K562 (cell line): ENCODE results near the gene DAGLA. TPM values are rescaled to one million over a fixed set of nuclear protein-coding genes. Genes with fewer than 3 reads are reported as not detected.

Source experiments
- ATAC-seq: fragments of 200-7000 bp; cut with Tn5 transposase; 3 replicates; pipeline ENCODE4 v1.9.1; 2020; ENCODE audit warnings: moderate library complexity
- BruUV-seq: library from RNA; stranded (reverse); fragments of 400-500 nt; replicated peaks from 2 replicates; lab custom pipeline; 2021; lab: Mats Ljungman, UMichigan
- CTCF ChIA-PET: fragments of 300-600 bp; formaldehyde crosslinking; extraction: SDS; loops from one replicate; lab custom pipeline; 2021; ENCODE audit warnings: low intra/inter-chr PET ratio; lab: Yijun Ruan, JAX
- POLR2A ChIA-PET: fragments of 300-600, 350-650 bp; sonication (Branson Sonifier 250); formaldehyde crosslinking; extraction: SDS; loops from one replicate; lab custom pipeline; 2021; ENCODE audit warnings: antibody characterized with exemption, inconsistent platforms; lab: Yijun Ruan, JAX
- DNase-seq, 4 experiments: peaks; one replicate each; pipeline versions ENCODE4 v3.0.0 to v3.0.0-alpha.2; 2011 to 2018; ENCODE audit warnings: low spot score in 3 of 4, mixed read lengths in 3 of 4; ENCODE audit errors: extremely low read depth in 1 of 4
- FAIRE-seq: peaks from 2 replicates; lab custom pipeline; 2011; peaks lifted over from hg19 to GRCh38; lab: Jason Lieb, UNC
- H2AFZ ChIP-seq: 2 replicates; pipeline ENCODE4 v1.6.0; 2011; ENCODE audit warnings: low read depth, low read length, control low read depth, inconsistent platforms
- H3K27ac ChIP-seq: fragments of 200-600 bp; 3 replicates; pipeline ENCODE4 v1.8.0; 2011; ENCODE audit warnings: low read depth, mild to moderate bottlenecking, control low read depth, inconsistent platforms, low read length, moderate library complexity, mixed read lengths; ENCODE audit errors: extremely low read depth
- H3K27me3 ChIP-seq, 2 experiments: fragments of 300-600 bp in 1 of 2; 2 replicates in 1 of 2; 3 replicates in 1 of 2; pipeline versions ENCODE4 v1.6.0 to v1.8.0; 2011; ENCODE audit warnings: inconsistent platforms in 2 of 2, low read length in 2 of 2, mild to moderate bottlenecking in 1 of 2, mixed read lengths in 1 of 2, moderate library complexity in 1 of 2; ENCODE audit not compliant: control insufficient read depth in 2 of 2, insufficient read depth in 2 of 2
- H3K36me3 ChIP-seq: fragments of 300-600 bp; 3 replicates; pipeline ENCODE4 v1.8.0; 2011; ENCODE audit warnings: mild to moderate bottlenecking, low read length, inconsistent platforms; ENCODE audit not compliant: control insufficient read depth, insufficient read depth
- H3K4me1 ChIP-seq, 2 experiments: fragments of 200-600 bp in 1 of 2; replicated peaks in 1 of 2; 2 replicates in 1 of 2; 3 replicates in 1 of 2; pipeline versions ENCODE4 v1.5.1 to v1.8.0; 2011; ENCODE audit warnings: inconsistent platforms in 2 of 2, low read length in 2 of 2, mild to moderate bottlenecking in 1 of 2, mixed read lengths in 1 of 2, moderate library complexity in 1 of 2; ENCODE audit not compliant: control insufficient read depth in 2 of 2, insufficient read depth in 2 of 2
- H3K4me2 ChIP-seq: 2 replicates; pipeline ENCODE4 v1.6.1; 2011; ENCODE audit warnings: low read length, control low read depth, inconsistent platforms, mixed read lengths; ENCODE audit not compliant: insufficient read depth
- H3K4me3 ChIP-seq: fragments of 200-600 bp; sonication (generic), shearing (Covaris generic); 2 replicates; pipeline ENCODE4 v1.5.1; 2016; ENCODE audit warnings: control low read depth, inconsistent platforms
- H3K79me2 ChIP-seq: fragments of 200-600 bp; 3 replicates; pipeline ENCODE4 v1.8.0; 2011; ENCODE audit warnings: low read length, inconsistent platforms; ENCODE audit not compliant: control insufficient read depth, insufficient read depth
- H3K9ac ChIP-seq, 2 experiments: 2 replicates each; pipeline versions ENCODE4 v1.6.0 to v1.6.1; 2011; ENCODE audit warnings: low read depth in 2 of 2, low read length in 2 of 2, control low read depth in 1 of 2, inconsistent platforms in 1 of 2, mild to moderate bottlenecking in 1 of 2, mixed read lengths in 1 of 2; ENCODE audit not compliant: insufficient read depth in 1 of 2
- H3K9me1 ChIP-seq: one replicate; pipeline ENCODE4 v1.6.0; 2011; ENCODE audit warnings: inconsistent platforms, mild to moderate bottlenecking, low read length, moderate library complexity; ENCODE audit not compliant: control insufficient read depth, insufficient read depth
- H3K9me3 ChIP-seq: replicated peaks from 2 replicates; pipeline ENCODE4 v1.5.1; 2011; ENCODE audit warnings: low read depth, low read length, inconsistent platforms; ENCODE audit not compliant: control insufficient read depth, insufficient read depth
- H4K20me1 ChIP-seq: replicated peaks from 2 replicates; pipeline ENCODE4 v1.6.1; 2011; ENCODE audit warnings: low read length, inconsistent platforms, mixed read lengths; ENCODE audit not compliant: control insufficient read depth, insufficient read depth
- KLF6 ChIP-seq: fragments of 250-450 bp; sonication (Bioruptor Pico); IDR thresholded peaks from 2 replicates; pipeline ENCODE4 v1.4.0; 2020; ENCODE audit warnings: mild to moderate bottlenecking, moderate library complexity, borderline replicate concordance
- VEZF1 ChIP-seq: fragments of 200-800 bp; sonication (Bioruptor generic); IDR thresholded peaks from 2 replicates; pipeline ENCODE4 v1.6.1; 2017; ENCODE audit warnings: missing genetic modification characterization, missing compliant biosample characterization
- ZBTB11 ChIP-seq, 3 experiments: fragments of 200-800 bp in 1 of 3; fragments of 250-450 bp in 1 of 3; fragments of 450-650 bp in 1 of 3; sonication (Bioruptor Pico) in 1 of 3; sonication (Bioruptor generic) in 1 of 3; formaldehyde crosslinking in 1 of 3; IDR thresholded peaks; 2 replicates each; pipeline versions ENCODE4 v1.6.1 to v1.8.0; 2016 to 2022; ENCODE audit warnings: mild to moderate bottlenecking in 2 of 3, missing genetic modification characterization in 2 of 3, missing compliant biosample characterization in 1 of 3, moderate library complexity in 1 of 3
- ZNF609 ChIP-seq: sonication (generic); formaldehyde crosslinking; IDR thresholded peaks from 2 replicates; pipeline ENCODE4 v1.8.1; 2023; ENCODE audit warnings: missing genetic modification reagents, mild to moderate bottlenecking, borderline replicate concordance
- WGBS: fragments of 100-300 bp; shearing (Covaris generic); methylation state at CpG from one replicate; pipeline ENCODE4 v1.1.6; 2016; ENCODE audit warnings: low coverage, mixed read lengths; ENCODE audit not compliant: insufficient coverage; ENCODE audit errors: missing lambda C conversion rate; 5-methylcytosine and 5-hydroxymethylcytosine counted together
- in situ Hi-C: fragments of 300-500 bp; cut with MboI; formaldehyde crosslinking; loops from 4 replicates; pipeline ENCODE4 v1.15.0; 2018; ENCODE audit warnings: inconsistent platforms, mixed read lengths
- intact Hi-C: fragments of 100-400 bp; cut with micrococcal nuclease; formaldehyde crosslinking; loops from 2 replicates; pipeline ENCODE4 v1.14.2; 2022
- polyA plus RNA-seq, 8 experiments: library from polyadenylated mRNA; depleted of rRNA in 4 of 8; stranded (reverse) in 5 of 8; unstranded in 3 of 8; fragments of >200 nt; fragmentation: Nextera tagmentation in 2 of 8; fragmentation: Illumina TruSeq in 1 of 8; extraction: Ambion mirVana in 2 of 8; extraction: Trizol in 1 of 8; gene quantifications; 2 replicates each; pipeline versions ENCODE4 v1.2.1 to v1.2.3, GENCODE V29; 2011 to 2014; ENCODE audit warnings: inconsistent platforms in 1 of 8, missing spikeins in 1 of 8
- total RNA-seq, 7 experiments: library from RNA; depleted of rRNA in 6 of 7; stranded (reverse); fragments of >200 nt in 6 of 7; fragmentation: Illumina TruSeq in 2 of 7; extraction: Trizol in 2 of 7; gene quantifications; 2 replicates each; pipeline versions ENCODE4 v1.2.1 to v1.2.3, GENCODE V29; 2011 to 2021; ENCODE audit warnings: low replicate concordance in 1 of 7

Gene DAGLA
- total and polyA plus RNA-seq, 9 of the 15 experiments (the other 6 are each of a cell fraction or from before 2014, with no cell fraction given): 0.03 to 0.16 (median 0.04) TPM; not detected in 4

- intact Hi-C loops (no loop called here), in situ Hi-C loops (no loop called here)
- Histone ChIP-seq H3K27me3 (no peaks in the 10 kb centered on the region), H3K27ac (no peak overlapping the region; the same call in 2 of the 3 replicates), H3K9me1 (no peaks in the 10 kb centered on the region), H3K9ac (peak overlapping the region in 1 of 2 experiments; percentile 84; a peak in 2 of 4 replicates), H3K36me3 (0 out of 3 replicates have a peak, but pooled peaks cover 3% of the 10 kb centered on the region), H4K20me1 (0 out of 2 replicates have a peak, but pooled peaks cover 6% of the 10 kb centered on the region), H3K9me3 (no peaks in the 10 kb centered on the region), H3K4me1 (peaks cover 12 to 70% of the 10 kb centered on the region in 2 experiments; a peak in 4 of 5 replicates), H3K79me2 (no peaks in the 10 kb centered on the region; the same call in 2 of the 3 replicates), H3K4me2 (no peak overlapping the region), H2AFZ (no peak overlapping the region), H3K4me3 (no peak overlapping the region)
- no TSS peak for BruUV-seq
- 53% methylated on average over 13 of the region's 22 CpGs for whole genome bisulfite sequencing
- CTCF ChIA-PET: interaction anchor here (0.6 kb wide), 1 partner anchor 17 kb away, joined by 3 read pairs; no protein-coding TSS in a partner anchor
- no peak for FAIRE-seq
- POLR2A ChIA-PET: interaction anchor here (0.6 to 1.8 kb wide), 8 partner anchors 9 to 28 kb away, joined by 3 to 6 read pairs (median 3); partner anchors contain the start of genes FEN1 and TMEM258
- DNase-seq: peak; percentile 59 to 91 (median 82)
- peak; percentile 73 for ATAC-seq
- TF ChIP-seq ZBTB11 (CRISPR knock-in tag; IDR thresholded peaks at IDR 0.05) (no peak), ZNF609 (no peak), KLF6 (CRISPR knock-in tag) (no peak), VEZF1 (CRISPR knock-in tag) (peak; percentile 95)
These were observed 84.5 kb downstream of the DAGLA start for GRCh38 chr11:61764606-61765260.
